ENCODE data around the gene BACH2.

BACH2 gene

DNA sequence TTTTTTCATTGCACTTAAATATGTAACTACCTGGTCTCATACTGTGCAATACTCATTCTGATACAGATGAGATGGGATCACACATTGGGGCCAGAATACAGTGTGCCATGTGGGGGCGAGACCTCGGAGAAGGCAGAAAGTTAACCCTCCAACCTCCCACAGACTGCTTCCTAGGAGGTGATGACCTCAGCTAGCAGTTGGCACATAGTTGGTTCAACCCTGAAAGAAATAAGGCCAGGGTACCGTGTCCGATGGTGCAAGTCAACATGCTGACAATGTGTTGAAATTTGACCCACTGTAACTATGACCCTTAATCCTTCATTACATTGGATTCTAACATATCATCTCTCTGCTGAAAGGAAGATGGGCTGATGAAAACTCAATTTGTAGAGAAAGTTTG is 340.5 kb downstream of the BACH2 start:
- DNase-seq (ENCODE audit: insufficient read length, low spot score) (no peak), FAIRE-seq (no peak)

DNA sequence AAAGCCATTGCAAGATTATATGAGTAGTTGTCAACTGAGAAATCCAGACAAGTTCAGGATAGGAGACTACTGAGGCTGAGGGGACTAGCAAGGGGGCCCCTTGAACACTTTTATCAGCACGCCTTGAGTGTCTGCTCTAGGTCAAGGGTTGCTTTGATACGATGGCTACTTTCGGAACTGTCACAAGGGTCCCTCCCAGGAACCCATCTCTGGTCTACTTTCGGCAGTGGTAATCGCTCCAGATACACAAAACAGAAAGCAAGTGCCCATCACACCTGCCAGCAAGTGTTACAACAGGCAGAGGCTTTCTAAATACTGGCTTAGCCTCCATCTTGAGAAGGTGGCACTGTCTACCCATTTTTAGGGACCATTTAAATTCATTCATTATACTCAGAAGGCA is 341.3 kb downstream of the BACH2 start:
- no peak for FAIRE-seq
- no peak for DNase-seq (ENCODE audit: insufficient read length, low spot score)

DNA sequence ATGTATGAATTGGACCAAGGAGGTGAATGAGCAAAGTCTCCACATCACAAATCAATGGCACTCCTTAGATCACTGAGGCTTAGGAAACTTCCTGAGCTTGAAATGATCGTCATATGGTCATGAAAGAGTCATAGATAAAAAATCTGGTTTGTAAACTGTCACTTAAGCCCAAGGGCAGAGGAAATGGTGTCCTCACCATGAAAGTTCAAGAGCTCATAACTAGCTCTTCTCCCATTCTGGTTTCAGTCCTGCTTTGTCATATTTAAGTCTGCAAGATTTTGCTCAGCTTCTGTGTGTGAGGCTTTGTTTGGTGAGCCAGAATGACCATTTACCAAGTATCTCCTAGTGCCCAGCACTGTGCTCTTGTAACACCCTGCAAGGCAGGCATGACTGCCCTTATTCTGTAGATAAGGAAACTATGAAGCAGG is 341.9 kb downstream of the BACH2 start:
- FAIRE-seq: no peak
- no peak for DNase-seq (ENCODE audit: insufficient read length, low spot score)

- FAIRE-seq (peak; percentile 72), DNase-seq (ENCODE audit: insufficient read length, low spot score) (peak; percentile 25)
Observed at GRCh38 chr6:89952686-89953085, 344.0 kb downstream of the BACH2 start.

- DNase-seq (ENCODE audit: insufficient read length, low spot score) (no peak), FAIRE-seq (no peak)
Observed at GRCh38 chr6:89952105-89952671, 344.5 kb downstream of the BACH2 start.

DNA sequence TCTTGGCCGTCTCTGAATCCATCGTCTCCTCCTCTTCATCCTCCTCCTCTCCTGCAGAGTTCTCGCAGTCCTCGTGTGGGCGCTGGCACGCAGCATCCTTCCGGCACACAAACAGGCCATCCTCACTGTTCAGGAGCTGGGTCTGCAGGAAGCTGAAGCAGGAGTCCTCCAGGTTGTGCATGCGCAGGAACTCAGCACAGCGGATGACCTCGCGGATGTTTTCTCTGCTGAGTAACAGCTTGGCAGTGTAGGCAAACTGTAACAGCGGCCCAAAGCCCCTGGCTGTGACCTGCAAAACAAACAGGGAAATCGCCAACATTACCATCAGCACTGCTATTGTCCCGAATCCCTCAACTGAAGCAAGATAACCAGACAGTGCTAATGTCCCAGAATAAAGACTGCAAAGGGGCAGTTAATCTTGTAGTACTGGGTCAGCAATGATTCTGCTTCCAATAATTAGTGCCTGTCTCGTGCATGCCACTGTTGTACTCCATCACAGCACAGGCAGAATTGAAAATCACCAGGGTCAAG is 345.0 kb downstream of the BACH2 start:
- DNase-seq (ENCODE audit: insufficient read length, low spot score): no peak
- peak; percentile 20 for FAIRE-seq

DNA sequence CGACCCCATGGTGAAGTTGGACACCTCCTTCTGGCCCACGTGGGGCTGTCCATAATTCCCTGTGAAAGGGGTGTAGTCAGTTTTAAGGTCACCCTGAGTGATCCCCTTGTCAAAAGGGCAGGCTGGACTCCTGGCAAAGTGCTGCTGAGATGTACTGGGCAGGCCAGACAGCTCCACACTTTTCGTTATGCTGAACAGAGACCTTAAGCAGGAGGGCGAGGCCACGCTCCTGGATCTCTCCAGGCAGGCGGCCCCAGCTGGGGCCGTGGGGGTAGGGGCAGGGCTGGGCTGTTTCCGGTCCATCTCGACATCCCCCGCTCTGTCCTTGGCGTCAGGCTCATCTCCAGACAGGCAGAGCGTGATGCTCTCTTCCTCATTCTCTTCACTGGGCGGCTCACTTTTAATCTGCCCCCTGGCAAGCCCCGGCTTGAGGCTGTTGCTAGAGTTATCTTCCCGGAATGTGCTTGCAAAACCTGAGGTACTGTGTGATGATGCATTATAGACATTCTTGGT is 345.7 kb downstream of the BACH2 start:
- DNase-seq (ENCODE audit: insufficient read length, low spot score) (no peak), FAIRE-seq (no peak)

- no peak for DNase-seq (ENCODE audit: insufficient read length, low spot score)
- no peak for FAIRE-seq
Observed at GRCh38 chr6:89950446-89950845, 346.2 kb downstream of the BACH2 start.

DNA sequence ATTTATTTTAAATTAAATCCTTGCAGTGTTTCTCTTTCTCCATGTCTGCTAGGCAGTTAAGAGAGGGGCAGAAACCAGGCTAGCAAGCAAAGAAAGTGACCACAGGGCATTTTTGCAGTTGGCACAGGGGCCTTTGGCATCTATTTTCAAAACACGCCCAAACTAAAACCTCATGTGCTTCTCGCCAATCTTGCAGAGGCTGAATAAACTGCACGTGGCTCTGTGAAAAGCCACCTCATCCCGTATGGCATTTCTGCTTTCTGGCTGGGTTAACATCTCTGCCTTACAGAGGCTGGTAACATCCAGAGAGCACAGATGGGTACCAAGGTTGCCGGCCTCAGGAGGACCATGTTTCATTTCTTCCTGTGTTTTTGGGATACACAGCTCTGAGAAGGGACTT is 347.8 kb downstream of the BACH2 start:
- DNase-seq (ENCODE audit: insufficient read length, low spot score): no peak
- FAIRE-seq: no peak

DNA sequence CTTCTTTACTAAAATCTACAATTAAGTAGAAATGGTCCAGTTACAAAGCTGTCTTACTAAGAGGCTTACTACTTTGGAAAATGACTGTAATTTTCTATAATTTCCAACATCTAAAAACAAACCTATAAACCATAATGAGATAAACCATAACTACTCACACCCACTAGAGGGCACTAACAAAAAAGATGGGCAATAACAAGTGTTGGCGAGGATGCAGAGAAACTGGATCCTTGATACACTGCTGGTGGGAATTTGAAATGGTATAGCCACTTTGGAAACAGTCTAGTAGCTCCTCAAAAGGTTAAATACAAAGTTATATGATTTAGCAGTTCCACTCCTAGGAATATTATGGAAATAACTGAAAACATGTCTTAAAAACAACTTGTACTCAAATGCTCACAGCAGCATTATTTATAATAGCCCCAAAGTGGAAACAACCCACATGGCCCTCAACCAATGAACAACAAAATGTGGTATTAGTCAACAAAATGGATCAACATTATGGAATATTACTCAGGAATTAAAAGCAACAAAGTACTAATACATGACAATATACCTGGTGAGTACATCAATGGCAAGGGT is 351.7 kb downstream of the BACH2 start:
- FAIRE-seq: no peak
- DNase-seq (ENCODE audit: insufficient read length, low spot score): no peak

DNA sequence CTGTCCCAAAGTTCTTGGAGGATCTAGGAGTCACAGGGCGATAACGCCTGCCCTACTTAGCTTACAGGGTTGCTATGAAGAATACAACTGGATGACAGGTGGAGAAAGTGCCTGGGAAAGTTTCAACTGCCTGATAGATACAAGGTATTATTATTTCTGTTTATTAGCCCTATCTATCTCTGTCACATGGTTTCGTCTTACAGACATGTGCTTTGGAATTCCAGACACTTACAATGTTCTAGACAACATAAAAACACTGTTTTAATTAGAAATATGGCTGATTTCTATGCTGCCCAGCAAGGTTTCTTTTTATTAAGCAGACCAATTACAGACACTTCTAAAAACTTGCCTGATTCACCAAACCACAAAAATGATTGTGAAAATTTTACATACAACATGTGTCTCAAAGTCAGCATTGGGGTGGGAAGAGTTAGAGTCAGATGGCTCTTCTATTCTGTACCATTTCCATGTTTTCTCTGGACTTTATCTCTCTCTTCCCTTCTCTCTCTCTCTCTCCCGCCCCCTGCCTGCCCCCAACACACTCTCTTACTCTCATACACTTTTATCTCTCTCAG is 352.4 kb downstream of the BACH2 start:
- no peak for FAIRE-seq

GRCh38 chr6:89942601-89943000 is 354.0 kb downstream of the BACH2 start:
- no peak for FAIRE-seq
- no peak for DNase-seq (ENCODE audit: insufficient read length, low spot score)

More for the DNA sequence above, 352.4 kb downstream of the BACH2 start:
- no peak for DNase-seq (ENCODE audit: insufficient read length, low spot score)

GRCh38 chr6:89941763-89942497 is 354.7 kb downstream of the BACH2 start:
- no peak for FAIRE-seq
- DNase-seq (ENCODE audit: insufficient read length, low spot score): no peak

GRCh38 chr6:89941031-89941762 is 355.4 kb downstream of the BACH2 start:
- DNase-seq (ENCODE audit: insufficient read length, low spot score) (no peak), FAIRE-seq (no peak)

- FAIRE-seq: peak; percentile 48
Observed at GRCh38 chr6:89940225-89941027, 356.2 kb downstream of the BACH2 start.

GRCh38 chr6:89939144-89939543 is 357.5 kb downstream of the BACH2 start:
- no peak for FAIRE-seq
- DNase-seq (ENCODE audit: insufficient read length, low spot score): no peak

More at GRCh38 chr6:89940225-89941027, 356.2 kb downstream of the BACH2 start:
- DNase-seq (ENCODE audit: insufficient read length, low spot score): peak; percentile 74

DNA sequence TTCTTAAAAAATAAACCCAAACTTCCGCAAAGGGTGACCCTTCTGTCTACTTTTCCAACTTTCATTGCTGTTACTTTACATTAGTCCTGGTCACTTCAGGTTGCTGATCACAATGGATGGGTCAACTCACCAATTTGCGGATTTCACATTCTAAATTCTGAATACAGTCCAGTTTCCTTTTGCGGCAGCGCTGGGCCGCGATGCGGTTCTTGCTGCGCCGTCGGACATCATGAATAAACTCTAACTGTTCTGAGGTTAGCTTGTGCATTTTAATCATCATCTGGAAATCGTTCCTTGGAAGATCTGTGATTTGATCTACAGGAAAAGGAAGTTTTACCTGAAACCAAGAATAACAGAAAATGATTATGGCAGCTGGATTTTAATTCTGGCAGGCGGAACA is 358.6 kb downstream of the BACH2 start:
- FAIRE-seq (no peak), DNase-seq (ENCODE audit: insufficient read length, low spot score) (no peak)

- DNase-seq (ENCODE audit: insufficient read length, low spot score): no peak
Observed at GRCh38 chr6:89936177-89936576, 360.5 kb downstream of the BACH2 start.

GRCh38 chr6:89934685-89935366 is 361.8 kb downstream of the BACH2 start:
- DNase-seq (ENCODE audit: insufficient read length, low spot score): no peak
- no peak for FAIRE-seq

More at GRCh38 chr6:89936177-89936576, 360.5 kb downstream of the BACH2 start:
- no peak for FAIRE-seq

Measured in HTR-8/SVneo (cell line).